Loucy (cell line): ENCODE data around the gene TCF7L2.

Experiments
- H2AFZ ChIP-seq: fragments of 200-600 bp; sonication (generic); 2 replicates; pipeline ENCODE4 v1.6.0; 2016; ENCODE audit warnings: antibody characterized with exemption, mild to moderate bottlenecking, low read length, moderate library complexity
- H3F3A ChIP-seq: fragments of 200-600 bp; 2 replicates; pipeline ENCODE4 v1.6.0; 2016; ENCODE audit warnings: antibody characterized with exemption, low read depth, mild to moderate bottlenecking
- H3K27me3 ChIP-seq: fragments of 200-600 bp; sonication (generic); 2 replicates; pipeline ENCODE4 v1.6.1; 2014; ENCODE audit warnings: low read length, mild to moderate bottlenecking; ENCODE audit not compliant: insufficient read depth, poor library complexity, severe bottlenecking
- H3K36me3 ChIP-seq: fragments of 200-600 bp; sonication (generic); 2 replicates; pipeline ENCODE4 v1.6.1; 2016; ENCODE audit warnings: low read length; ENCODE audit not compliant: insufficient read depth
- H3K4me1 ChIP-seq: fragments of 200-600 bp; sonication (generic); 2 replicates; pipeline ENCODE4 v1.5.1; 2014; ENCODE audit warnings: low read length, mild to moderate bottlenecking; ENCODE audit not compliant: insufficient read depth, poor library complexity, severe bottlenecking
- H3K4me2 ChIP-seq: fragments of 200-600 bp; sonication (generic); 2 replicates; pipeline ENCODE4 v1.6.0; 2014; ENCODE audit warnings: antibody characterized with exemption, low read length, low read depth, mild to moderate bottlenecking; ENCODE audit not compliant: poor library complexity, severe bottlenecking
- H3K4me3 ChIP-seq: fragments of 200-600 bp; sonication (generic); 2 replicates; pipeline ENCODE4 v1.5.1; 2014; ENCODE audit warnings: low read length, mild to moderate bottlenecking, mixed read lengths; ENCODE audit not compliant: poor library complexity, severe bottlenecking
- H3K79me2 ChIP-seq: fragments of 200-600 bp; sonication (generic); 2 replicates; pipeline ENCODE4 v1.6.1; 2014; ENCODE audit warnings: low read length; ENCODE audit not compliant: insufficient read depth
- H3K9ac ChIP-seq: fragments of 200-600 bp; sonication (generic); 2 replicates; pipeline ENCODE4 v1.6.0; 2014; ENCODE audit warnings: mild to moderate bottlenecking, low read depth, low read length, moderate library complexity; ENCODE audit not compliant: poor library complexity, severe bottlenecking
- H3K9me2 ChIP-seq: fragments of 200-600 bp; sonication (generic); replicated peaks from 2 replicates; pipeline ENCODE4 v1.6.1; 2016; ENCODE audit warnings: low read depth, low read length, mixed read lengths
- H3K9me3 ChIP-seq: fragments of 200-600 bp; sonication (generic); 2 replicates; pipeline ENCODE4 v1.6.1; 2014; ENCODE audit warnings: mild to moderate bottlenecking, antibody characterized with exemption, low read length, low read depth; ENCODE audit not compliant: insufficient read depth
- H4K20me1 ChIP-seq: fragments of 200-600 bp; sonication (generic); 2 replicates; pipeline ENCODE4 v1.6.0; 2014; ENCODE audit warnings: antibody characterized with exemption, low read length, mild to moderate bottlenecking; ENCODE audit not compliant: insufficient read depth, poor library complexity, severe bottlenecking
- EZH2phosphoT487 ChIP-seq: fragments of 200-600 bp; IDR thresholded peaks from 2 replicates; pipeline ENCODE4 v1.6.1; 2018; ENCODE audit warnings: antibody characterized with exemption, mild to moderate bottlenecking, moderate library complexity, borderline replicate concordance
- TF ChIP-seq, protein P1 (sequence below): fragments of 200-600 bp; sonication (generic); conservative IDR thresholded peaks from 2 replicates; pipeline ENCODE4 v1.5.1; 2014; ENCODE audit warnings: mild to moderate bottlenecking, antibody characterized with exemption, low read length

Gene TCF7L2

DNA sequence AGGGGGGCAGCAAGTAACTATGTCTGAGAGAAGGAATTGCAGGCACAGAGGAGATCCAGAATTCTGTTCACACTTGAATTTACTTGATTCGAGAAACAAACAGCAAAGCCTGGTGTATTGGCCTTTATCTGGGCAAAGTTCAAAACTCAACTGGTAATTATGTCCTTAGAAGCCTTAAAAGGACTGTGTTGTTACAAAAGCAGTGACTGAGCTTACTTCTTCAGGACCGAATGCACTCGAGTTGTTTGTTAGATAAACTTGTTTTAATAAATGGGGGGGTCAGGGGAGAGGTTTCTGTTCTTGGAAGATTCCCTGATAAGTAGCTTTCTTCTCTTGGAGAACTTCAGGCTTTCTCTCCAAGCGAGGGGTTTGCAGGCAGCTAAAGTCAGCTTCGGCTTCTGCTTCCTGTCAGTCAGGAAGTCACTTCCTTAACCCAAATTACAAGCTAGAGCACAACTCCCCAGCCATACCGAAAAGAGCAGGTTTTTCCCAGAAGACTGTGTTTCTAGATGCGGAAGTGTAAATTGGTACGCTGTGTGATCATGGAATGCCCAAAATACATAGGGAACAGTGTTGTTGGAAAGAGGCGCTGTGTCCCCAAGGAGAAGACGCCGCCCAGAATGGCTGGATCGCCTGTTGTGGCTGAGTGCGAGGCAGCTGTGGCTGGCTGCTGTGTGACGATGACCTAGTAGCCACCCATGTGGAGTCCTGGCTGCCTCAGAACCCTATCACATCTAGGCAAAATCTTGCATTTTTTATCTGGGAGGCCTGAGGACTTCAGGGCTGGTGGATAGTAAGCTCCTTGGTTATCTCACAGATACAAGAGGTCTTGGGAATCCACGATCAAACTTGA lies 110.4 kb downstream of the TCF7L2 start:
- Histone ChIP-seq H3K79me2 (no peaks in the 10 kb centered on the region; the same call in 1 of the 2 replicates), H3K27me3 (no peaks in the 10 kb centered on the region), H4K20me1 (peaks cover 3% of the 10 kb centered on the region), H3K9ac (peak overlapping the region; percentile 52), H3K36me3 (no peaks in the 10 kb centered on the region), H3F3A (no peaks in the 10 kb centered on the region), H3K4me2 (peak overlapping the region; percentile 65), H3K9me3 (no peaks in the 10 kb centered on the region), H2AFZ (no peak overlapping the region), H3K9me2 (no peaks in the 10 kb centered on the region), H3K4me3 (peak overlapping the region; percentile 37), H3K4me1 (peaks cover 33% of the 10 kb centered on the region)
- TF ChIP-seq, protein P1, sequence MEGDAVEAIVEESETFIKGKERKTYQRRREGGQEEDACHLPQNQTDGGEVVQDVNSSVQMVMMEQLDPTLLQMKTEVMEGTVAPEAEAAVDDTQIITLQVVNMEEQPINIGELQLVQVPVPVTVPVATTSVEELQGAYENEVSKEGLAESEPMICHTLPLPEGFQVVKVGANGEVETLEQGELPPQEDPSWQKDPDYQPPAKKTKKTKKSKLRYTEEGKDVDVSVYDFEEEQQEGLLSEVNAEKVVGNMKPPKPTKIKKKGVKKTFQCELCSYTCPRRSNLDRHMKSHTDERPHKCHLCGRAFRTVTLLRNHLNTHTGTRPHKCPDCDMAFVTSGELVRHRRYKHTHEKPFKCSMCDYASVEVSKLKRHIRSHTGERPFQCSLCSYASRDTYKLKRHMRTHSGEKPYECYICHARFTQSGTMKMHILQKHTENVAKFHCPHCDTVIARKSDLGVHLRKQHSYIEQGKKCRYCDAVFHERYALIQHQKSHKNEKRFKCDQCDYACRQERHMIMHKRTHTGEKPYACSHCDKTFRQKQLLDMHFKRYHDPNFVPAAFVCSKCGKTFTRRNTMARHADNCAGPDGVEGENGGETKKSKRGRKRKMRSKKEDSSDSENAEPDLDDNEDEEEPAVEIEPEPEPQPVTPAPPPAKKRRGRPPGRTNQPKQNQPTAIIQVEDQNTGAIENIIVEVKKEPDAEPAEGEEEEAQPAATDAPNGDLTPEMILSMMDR = no peak
- TF ChIP-seq EZH2phosphoT487 = no peak

DNA sequence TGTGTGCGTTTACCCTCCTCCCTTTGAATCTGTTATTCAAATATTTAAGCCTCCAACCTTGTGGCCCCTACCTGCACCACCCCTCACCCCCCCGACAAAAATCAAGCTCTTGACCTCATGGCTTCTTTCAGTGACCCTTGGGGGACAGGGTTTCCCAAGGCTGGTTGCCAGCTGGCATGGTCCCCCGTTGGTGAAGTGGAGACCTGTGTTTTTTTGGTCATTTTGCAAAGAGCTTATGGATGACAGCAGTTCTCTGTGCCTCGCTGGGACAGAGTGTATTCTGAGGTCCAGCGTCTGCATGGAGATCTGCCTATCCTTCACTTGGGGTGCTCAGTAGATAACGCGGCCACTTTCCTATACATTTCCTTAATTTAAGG lies 111.0 kb downstream of the TCF7L2 start:
- H3K9ac ChIP-seq = no peak overlapping the region

DNA sequence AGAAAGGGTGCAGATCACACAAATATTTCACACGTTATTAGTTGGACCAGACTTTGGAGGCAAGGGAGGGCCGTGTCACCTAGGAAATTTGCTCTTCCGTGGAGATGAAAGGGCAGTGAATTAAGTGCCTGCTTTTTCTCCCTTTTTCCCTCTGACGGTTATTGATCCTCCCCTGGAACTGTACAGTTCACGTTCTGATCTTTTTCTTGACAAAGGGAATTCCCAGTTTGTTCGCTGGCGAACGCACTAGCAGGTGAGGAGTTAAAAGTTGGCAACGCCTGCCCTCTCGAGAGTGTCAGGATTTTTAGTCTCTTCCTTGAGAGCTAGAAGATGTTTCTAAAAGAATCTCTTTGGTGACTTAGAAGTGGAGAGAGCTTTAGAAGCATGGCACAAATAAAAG lies 111.5 kb downstream of the TCF7L2 start:
- Histone ChIP-seq H3K9me2 (no peaks in the 10 kb centered on the region), H3K4me1 (peaks cover 33% of the 10 kb centered on the region), H3F3A (no peaks in the 10 kb centered on the region), H3K79me2 (no peaks in the 10 kb centered on the region; the same call in 1 of the 2 replicates), H3K9me3 (no peaks in the 10 kb centered on the region), H3K4me2 (no peak overlapping the region), H3K36me3 (no peaks in the 10 kb centered on the region), H3K4me3 (no peak overlapping the region), H3K27me3 (no peaks in the 10 kb centered on the region), H2AFZ (no peak overlapping the region), H4K20me1 (peaks cover 3% of the 10 kb centered on the region), H3K9ac (no peak overlapping the region)
- no peak for TF ChIP-seq EZH2phosphoT487
- TF ChIP-seq, protein P1 = no peak

More for the DNA sequence above, 111.0 kb downstream of the TCF7L2 start:
- Histone ChIP-seq H3K27me3 (no peaks in the 10 kb centered on the region), H3K4me2 (peak overlapping the region; percentile 65), H3K9me3 (no peaks in the 10 kb centered on the region), H4K20me1 (peaks cover 3% of the 10 kb centered on the region), H3K79me2 (no peaks in the 10 kb centered on the region; the same call in 1 of the 2 replicates), H3K36me3 (no peaks in the 10 kb centered on the region), H3K9me2 (no peaks in the 10 kb centered on the region), H3K4me1 (peaks cover 33% of the 10 kb centered on the region), H3K4me3 (no peak overlapping the region), H3F3A (no peaks in the 10 kb centered on the region), H2AFZ (no peak overlapping the region)
- TF ChIP-seq, protein P1 = no peak
- no peak for TF ChIP-seq EZH2phosphoT487
